Measurements from ENCODE around the gene CEP89. TPM values are rescaled to one million over a fixed set of nuclear protein-coding genes. Genes with fewer than 3 reads are reported as not detected.
A peak's percentile ranks its signal among the peaks of the same experiment; 100 is the strongest.

The CEP89 gene
- total RNA-seq, 2 donors from 2014 or later, result 19.3 to 20.6 TPM

DNA sequence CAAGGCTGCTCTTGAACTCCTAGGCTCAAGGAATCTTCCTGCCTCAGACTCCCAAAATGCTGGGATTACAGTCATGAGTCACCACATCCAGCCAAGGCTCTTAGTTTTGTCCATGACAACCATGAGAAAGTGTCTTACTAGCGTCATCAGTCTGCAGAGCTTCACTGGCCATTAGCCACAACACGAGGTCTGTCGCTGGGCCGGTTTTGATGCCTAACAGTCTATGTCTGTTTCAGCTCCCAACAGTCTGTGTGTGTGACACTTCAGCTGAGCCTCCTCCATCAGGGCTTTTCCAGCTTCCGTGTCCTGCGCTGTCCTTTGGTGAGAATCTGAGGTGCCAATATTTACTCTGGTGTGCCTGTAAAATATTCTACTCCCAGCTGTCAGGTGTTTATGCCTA, 47.6 kb downstream of the CEP89 start:
- Histone ChIP-seq H3K9me3 (no peaks in the 10 kb centered on the region), H3K4me3 (no peak overlapping the region), H3K36me3 (no peaks in the 10 kb centered on the region), H3K4me1 (replicated peaks) (no peaks in the 10 kb centered on the region), H3K27ac (peak overlapping the region; percentile 12 to 43), H3K27me3 (replicated peaks; ENCODE audit: insufficient read depth) (no peaks in the 10 kb centered on the region)
- TF ChIP-seq POLR2A (IDR thresholded peaks at IDR 0.05) (no peak), POLR2AphosphoS5 (IDR thresholded peaks at IDR 0.05) (peak; percentile 71)
- 79% methylated on average over 6 of the region's 6 CpGs for WGBS
- intact Hi-C loops (cut with DNase I), result no loop called here
- peak; percentile 46 for DNase-seq (ENCODE audit: low spot score)

- H3K27me3 ChIP-seq (replicated peaks; ENCODE audit: insufficient read depth), result no peaks in the 10 kb centered on the region
- H3K27ac ChIP-seq, result no peak overlapping the region
- TF ChIP-seq POLR2A (IDR thresholded peaks at IDR 0.05) (no peak), CTCF (IDR thresholded peaks at IDR 0.05) (no peak), POLR2AphosphoS5 (IDR thresholded peaks at IDR 0.05) (no peak)
- intact Hi-C loops (cut with DNase I), result no loop called here
- H3K9me3 ChIP-seq, result no peaks in the 10 kb centered on the region
- 88% methylated on average over 3 of the region's 3 CpGs for WGBS
- H3K4me1 ChIP-seq (replicated peaks), result peaks cover 2% of the 10 kb centered on the region
- no peak overlapping the region for H3K4me3 ChIP-seq
- no peak for DNase-seq (ENCODE audit: low spot score)
- H3K36me3 ChIP-seq, result no peaks in the 10 kb centered on the region
These were observed 50.1 kb downstream of the CEP89 start for GRCh38 chr19:32921624-32922023.

- peaks cover 2% of the 10 kb centered on the region for H3K4me1 ChIP-seq (replicated peaks)
- no peak overlapping the region for H3K4me3 ChIP-seq
- DNase-seq (ENCODE audit: low spot score), result no peak
- no peak overlapping the region for H3K27ac ChIP-seq
- intact Hi-C loops (cut with DNase I), result no loop called here
- no peaks in the 10 kb centered on the region for H3K27me3 ChIP-seq (replicated peaks; ENCODE audit: insufficient read depth)
- TF ChIP-seq POLR2AphosphoS5 (IDR thresholded peaks at IDR 0.05) (no peak), CTCF (IDR thresholded peaks at IDR 0.05) (no peak), POLR2A (IDR thresholded peaks at IDR 0.05) (no peak)
- no peaks in the 10 kb centered on the region for H3K9me3 ChIP-seq
- H3K36me3 ChIP-seq, result no peaks in the 10 kb centered on the region
- 79% methylated on average over 4 of the region's 4 CpGs for WGBS
These were observed 52.4 kb downstream of the CEP89 start for GRCh38 chr19:32919365-32919764.

DNA sequence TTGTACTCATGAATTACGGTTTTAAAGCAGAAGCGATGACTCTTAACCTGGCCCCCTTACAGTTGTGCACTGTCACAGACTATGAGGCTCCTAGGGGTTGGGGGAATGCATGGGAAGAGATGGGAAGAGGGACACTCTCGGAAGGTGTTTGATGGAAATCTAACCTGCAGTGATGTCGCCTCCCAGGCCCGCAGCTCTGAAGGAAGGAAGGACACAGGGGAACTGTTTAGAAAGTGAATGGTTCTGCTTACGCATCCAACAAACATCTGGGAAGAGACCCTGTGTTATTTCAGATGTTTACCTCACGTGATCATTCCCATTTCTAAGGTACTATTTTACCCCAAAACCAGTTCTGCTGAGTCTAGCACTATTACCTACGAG, 54.2 kb downstream of the CEP89 start:
- Histone ChIP-seq H3K27ac (peak overlapping the region in 1 of 2 donors; percentile 27), H3K27me3 (replicated peaks; ENCODE audit: insufficient read depth) (no peaks in the 10 kb centered on the region), H3K36me3 (no peaks in the 10 kb centered on the region), H3K4me3 (no peak overlapping the region), H3K4me1 (replicated peaks) (peaks cover 2% of the 10 kb centered on the region), H3K9me3 (no peaks in the 10 kb centered on the region)
- DNase-seq (ENCODE audit: low spot score), result no peak
- no peak for TF ChIP-seq POLR2AphosphoS5 (IDR thresholded peaks at IDR 0.05)
- TF ChIP-seq CTCF (IDR thresholded peaks at IDR 0.05), result no peak
- no peak for TF ChIP-seq POLR2A (IDR thresholded peaks at IDR 0.05)
- 89% methylated on average over 8 of the region's 8 CpGs for WGBS
- intact Hi-C loops (cut with DNase I), result no loop called here

- no peaks in the 10 kb centered on the region for H3K36me3 ChIP-seq
- H3K4me3 ChIP-seq, result no peak overlapping the region
- no peaks in the 10 kb centered on the region for H3K27me3 ChIP-seq (replicated peaks; ENCODE audit: insufficient read depth)
- H3K4me1 ChIP-seq (replicated peaks), result peaks cover 2% of the 10 kb centered on the region
- H3K27ac ChIP-seq, result peak overlapping the region in 1 of 2 donors; percentile 27
- TF ChIP-seq CTCF (IDR thresholded peaks at IDR 0.05), result no peak
- TF ChIP-seq POLR2AphosphoS5 (IDR thresholded peaks at IDR 0.05), result no peak
- TF ChIP-seq POLR2A (IDR thresholded peaks at IDR 0.05), result no peak
- intact Hi-C loops (cut with DNase I), result no loop called here
- no peaks in the 10 kb centered on the region for H3K9me3 ChIP-seq
- DNase-seq (ENCODE audit: low spot score), result no peak
- WGBS, result 57% methylated on average over 4 of the region's 4 CpGs
These were observed 54.7 kb downstream of the CEP89 start for GRCh38 chr19:32916969-32917615.
